HepG2 (cell line): ENCODE data around the gene TYMS. TPM values are rescaled to one million over a fixed set of nuclear protein-coding genes. Genes with fewer than 3 reads are reported as not detected.
A peak's percentile ranks its signal among the peaks of the same experiment; 100 is the strongest.

Experiments used
- FIP1L1 ChIP-seq: fragments of 200-400 bp; formaldehyde crosslinking; IDR thresholded peaks from 2 replicates; pipeline ENCODE4 v1.6.1; 2018; ENCODE audit warnings: low read depth, mild to moderate bottlenecking, low read length, moderate library complexity, borderline replicate concordance; ENCODE audit not compliant: insufficient read depth
- KLF15 ChIP-seq: sonication (generic); formaldehyde crosslinking; IDR thresholded peaks from 2 replicates; pipeline ENCODE4 v1.8.1; 2023; ENCODE audit warnings: borderline replicate concordance, mild to moderate bottlenecking, inconsistent platforms, missing genetic modification reagents, mixed read lengths
- MAFK ChIP-seq, 2 experiments: IDR thresholded peaks in 1 of 2; conservative IDR thresholded peaks in 1 of 2; 2 replicates each; pipeline ENCODE4 v1.6.1; 2011; ENCODE audit warnings: improper control_type of control experiment in 2 of 2, low read length in 2 of 2
- MTA3 ChIP-seq: sonication (generic); formaldehyde crosslinking; IDR thresholded peaks from 2 replicates; pipeline ENCODE4 v1.4.0; 2020; ENCODE audit warnings: missing genetic modification reagents
- NAIF1 ChIP-seq: sonication (generic); formaldehyde crosslinking; IDR thresholded peaks from 2 replicates; pipeline ENCODE4 v1.5.0; 2020; ENCODE audit warnings: mild to moderate bottlenecking, missing genetic modification reagents, borderline replicate concordance
- PITX1 ChIP-seq: sonication (generic); formaldehyde crosslinking; IDR thresholded peaks from 2 replicates; pipeline ENCODE4 v1.5.1; 2020; ENCODE audit warnings: mild to moderate bottlenecking, missing genetic modification reagents
- POLR2G ChIP-seq: fragments of 200-400 bp; formaldehyde crosslinking; IDR thresholded peaks from 2 replicates; pipeline ENCODE4 v1.6.1; 2018; ENCODE audit warnings: mild to moderate bottlenecking, low read depth, low read length, moderate library complexity
- REL ChIP-seq: sonication (generic); formaldehyde crosslinking; conservative IDR thresholded peaks from 2 replicates; pipeline ENCODE4 v1.8.0; 2022; ENCODE audit warnings: mild to moderate bottlenecking, missing genetic modification reagents, moderate library complexity
- SALL2 ChIP-seq: sonication (generic); formaldehyde crosslinking; IDR thresholded peaks from 2 replicates; pipeline ENCODE4 v1.8.1; 2023; ENCODE audit warnings: mild to moderate bottlenecking, missing genetic modification reagents, inconsistent platforms
- SP5 ChIP-seq: IDR thresholded peaks from 2 replicates; pipeline ENCODE4 v1.6.1; 2016; ENCODE audit warnings: low read depth, borderline replicate concordance
- ZBTB25 ChIP-seq: IDR thresholded peaks from 2 replicates; pipeline ENCODE4 v1.6.1; 2018; ENCODE audit warnings: missing genetic modification reagents
- ZFP36 ChIP-seq: fragments of 150-350 bp; IDR thresholded peaks from 2 replicates; pipeline ENCODE4 v1.6.1; 2018; ENCODE audit warnings: borderline replicate concordance, low read length, low read depth; ENCODE audit not compliant: partially characterized antibody
- ZNF230 ChIP-seq: sonication (generic); formaldehyde crosslinking; IDR thresholded peaks from 2 replicates; pipeline ENCODE4 v1.4.0; 2020; ENCODE audit warnings: mild to moderate bottlenecking, missing genetic modification reagents
- ZNF232 ChIP-seq: sonication (generic); formaldehyde crosslinking; IDR thresholded peaks from 2 replicates; pipeline ENCODE4 v1.4.0; 2020; ENCODE audit warnings: missing genetic modification reagents, borderline replicate concordance
- ZNF256 ChIP-seq: sonication (generic); formaldehyde crosslinking; conservative IDR thresholded peaks from 2 replicates; pipeline ENCODE4 v1.4.0; 2020; ENCODE audit warnings: missing genetic modification reagents
- ZNF292 ChIP-seq: sonication (generic); formaldehyde crosslinking; IDR thresholded peaks from 2 replicates; pipeline ENCODE4 v1.8.1; 2022; ENCODE audit warnings: mild to moderate bottlenecking, low read depth, missing genetic modification reagents, borderline replicate concordance
- ZNF441 ChIP-seq: sonication (generic); formaldehyde crosslinking; IDR thresholded peaks from 2 replicates; pipeline ENCODE4 v1.7.0; 2021; ENCODE audit warnings: missing genetic modification reagents, borderline replicate concordance
- ZNF589 ChIP-seq: sonication (generic); formaldehyde crosslinking; conservative IDR thresholded peaks from 2 replicates; pipeline ENCODE4 v1.8.0; 2022; ENCODE audit warnings: mild to moderate bottlenecking, moderate library complexity, missing genetic modification reagents
- ZNF598 ChIP-seq: sonication (generic); formaldehyde crosslinking; IDR thresholded peaks from 2 replicates; pipeline ENCODE4 v1.5.1; 2020; ENCODE audit warnings: mild to moderate bottlenecking, missing genetic modification reagents, borderline replicate concordance
- ZNF619 ChIP-seq: sonication (generic); formaldehyde crosslinking; IDR thresholded peaks from 2 replicates; pipeline ENCODE4 v1.4.0; 2020; ENCODE audit warnings: mild to moderate bottlenecking, missing genetic modification reagents
- ZNF878 ChIP-seq: sonication (generic); formaldehyde crosslinking; IDR thresholded peaks from 2 replicates; pipeline ENCODE4 v1.8.1; 2023; ENCODE audit warnings: mild to moderate bottlenecking, missing genetic modification reagents, moderate library complexity
- ZSCAN30 ChIP-seq: sonication (generic); formaldehyde crosslinking; IDR thresholded peaks from 2 replicates; pipeline ENCODE4 v1.5.0; 2020; ENCODE audit warnings: mild to moderate bottlenecking, missing genetic modification reagents
- polyA plus RNA-seq, 8 experiments: library from polyadenylated mRNA; depleted of rRNA in 3 of 8; stranded (reverse) in 7 of 8; unstranded in 1 of 8; fragments of >200 nt; fragmentation: Illumina TruSeq in 4 of 8; extraction: Trizol in 4 of 8; gene quantifications; 2 replicates each; pipeline versions ENCODE4 v1.2.1 to v1.2.3, GENCODE V29; 2011 to 2016; ENCODE audit warnings: low read depth in 4 of 8, missing spikeins in 1 of 8, mixed read lengths in 1 of 8; ENCODE audit not compliant: insufficient read depth in 1 of 8
- total RNA-seq, 5 experiments: library from RNA; depleted of rRNA; stranded (reverse); fragments of >200 nt; fragmentation: Illumina TruSeq; extraction: Trizol; gene quantifications; 2 replicates each; pipeline ENCODE4 v1.2.3, GENCODE V29; 2016; ENCODE audit warnings: low read depth in 1 of 5
- TF ChIP-seq, protein P1 (sequence below): sonication (generic); formaldehyde crosslinking; IDR thresholded peaks from 2 replicates; pipeline ENCODE4 v1.9.0; 2022; ENCODE audit warnings: missing genetic modification reagents, mild to moderate bottlenecking, borderline replicate concordance
- TF ChIP-seq, protein P2 (sequence below): sonication (generic); formaldehyde crosslinking; IDR thresholded peaks from 2 replicates; pipeline ENCODE4 v1.5.0; 2020; ENCODE audit warnings: mild to moderate bottlenecking, missing genetic modification reagents

Gene TYMS
- total and polyA plus RNA-seq, 2 of the 13 experiments (the other 11 are each of a cell fraction or from before 2014, with no cell fraction given): 80.1 to 106 TPM

DNA sequence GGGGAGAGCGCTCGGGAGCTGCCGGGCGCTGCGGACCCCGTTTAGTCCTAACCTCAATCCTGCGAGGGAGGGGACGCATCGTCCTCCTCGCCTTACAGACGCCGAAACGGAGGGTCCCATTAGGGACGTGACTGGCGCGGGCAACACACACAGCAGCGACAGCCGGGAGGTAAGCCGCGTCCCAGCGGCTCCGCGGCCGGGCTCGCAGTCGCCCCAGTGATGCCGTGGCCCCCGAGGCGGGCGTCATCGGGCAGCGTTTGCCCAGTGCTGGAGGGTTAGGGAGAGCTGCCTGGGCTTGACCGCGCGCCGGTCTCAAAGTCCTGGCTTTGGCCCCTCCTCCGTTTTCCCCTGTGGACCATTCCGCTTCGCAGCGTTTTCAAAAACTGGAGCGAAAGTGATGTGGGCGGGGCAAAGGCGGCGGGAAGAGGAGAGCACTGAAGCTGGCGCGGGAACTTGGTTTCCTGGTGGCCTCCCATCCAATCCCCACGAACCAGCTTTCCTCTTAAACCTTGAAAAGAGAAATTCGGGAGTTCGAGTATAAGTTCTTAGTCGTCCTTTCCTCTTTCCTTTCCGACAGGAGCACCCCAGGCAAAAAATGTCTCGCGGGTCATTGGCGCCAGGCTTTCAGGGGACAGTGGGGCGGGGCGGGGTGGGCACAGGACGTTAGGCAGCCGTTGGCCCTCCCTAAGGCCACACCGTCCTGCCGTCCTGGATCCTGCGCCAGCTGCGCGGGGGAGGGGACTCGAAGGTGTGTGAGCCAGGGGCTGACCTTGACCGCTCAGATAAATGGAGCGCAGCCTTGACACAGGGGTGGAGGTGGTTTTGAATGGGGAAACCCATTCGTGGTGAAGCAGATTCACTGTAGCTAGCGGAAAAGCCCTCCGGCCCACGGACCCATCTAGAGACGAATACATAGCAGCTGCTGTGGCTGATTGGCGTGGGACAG is 821 bp downstream of the TYMS start (continued):
- TF ChIP-seq POLR2G (peak; percentile 88), REL (CRISPR knock-in tag) (peak; percentile 2; the same call in 1 of the 2 replicates), ZNF589 (CRISPR knock-in tag) (peak; percentile 59; the same call in 1 of the 2 replicates), ZNF256 (CRISPR knock-in tag) (peak; percentile 53; the same call in 1 of the 2 replicates), ZSCAN30 (CRISPR knock-in tag) (peak; percentile 69; the same call in 1 of the 2 replicates), ZNF878 (CRISPR knock-in tag) (peak; percentile 95), SP5 (CRISPR knock-in tag) (peak; percentile 83), MAFK (conservative IDR thresholded peaks at IDR 0.05 in 1 of 2, IDR thresholded peaks at IDR 0.05 in 1 of 2; ENCODE audit: low read length in 2 of 2) (no peak), MTA3 (CRISPR knock-in tag) (no peak), NAIF1 (CRISPR knock-in tag) (peak; percentile 93), ZFP36 (no peak), ZNF598 (CRISPR knock-in tag) (no peak), ZBTB25 (CRISPR knock-in tag) (0 out of 2 replicates have a peak, but pooled peaks have one; percentile 9), ZNF441 (CRISPR knock-in tag) (no peak), FIP1L1 (no peak), ZNF230 (no peak), SALL2 (CRISPR knock-in tag) (no peak), PITX1 (CRISPR knock-in tag) (peak; percentile 59; the same call in 1 of the 2 replicates), ZNF232 (CRISPR knock-in tag) (no peak), KLF15 (CRISPR knock-in tag) (peak; percentile 30; the same call in 1 of the 2 replicates), ZNF292 (CRISPR knock-in tag) (0 out of 2 replicates have a peak, but pooled peaks have one; percentile 45), ZNF619 (CRISPR knock-in tag) (0 out of 2 replicates have a peak, but pooled peaks have one; percentile 28)
- TF ChIP-seq, protein P1, sequence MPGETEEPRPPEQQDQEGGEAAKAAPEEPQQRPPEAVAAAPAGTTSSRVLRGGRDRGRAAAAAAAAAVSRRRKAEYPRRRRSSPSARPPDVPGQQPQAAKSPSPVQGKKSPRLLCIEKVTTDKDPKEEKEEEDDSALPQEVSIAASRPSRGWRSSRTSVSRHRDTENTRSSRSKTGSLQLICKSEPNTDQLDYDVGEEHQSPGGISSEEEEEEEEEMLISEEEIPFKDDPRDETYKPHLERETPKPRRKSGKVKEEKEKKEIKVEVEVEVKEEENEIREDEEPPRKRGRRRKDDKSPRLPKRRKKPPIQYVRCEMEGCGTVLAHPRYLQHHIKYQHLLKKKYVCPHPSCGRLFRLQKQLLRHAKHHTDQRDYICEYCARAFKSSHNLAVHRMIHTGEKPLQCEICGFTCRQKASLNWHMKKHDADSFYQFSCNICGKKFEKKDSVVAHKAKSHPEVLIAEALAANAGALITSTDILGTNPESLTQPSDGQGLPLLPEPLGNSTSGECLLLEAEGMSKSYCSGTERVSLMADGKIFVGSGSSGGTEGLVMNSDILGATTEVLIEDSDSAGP: peak; percentile 78; the same call in 1 of the 2 replicates
- TF ChIP-seq, protein P2, sequence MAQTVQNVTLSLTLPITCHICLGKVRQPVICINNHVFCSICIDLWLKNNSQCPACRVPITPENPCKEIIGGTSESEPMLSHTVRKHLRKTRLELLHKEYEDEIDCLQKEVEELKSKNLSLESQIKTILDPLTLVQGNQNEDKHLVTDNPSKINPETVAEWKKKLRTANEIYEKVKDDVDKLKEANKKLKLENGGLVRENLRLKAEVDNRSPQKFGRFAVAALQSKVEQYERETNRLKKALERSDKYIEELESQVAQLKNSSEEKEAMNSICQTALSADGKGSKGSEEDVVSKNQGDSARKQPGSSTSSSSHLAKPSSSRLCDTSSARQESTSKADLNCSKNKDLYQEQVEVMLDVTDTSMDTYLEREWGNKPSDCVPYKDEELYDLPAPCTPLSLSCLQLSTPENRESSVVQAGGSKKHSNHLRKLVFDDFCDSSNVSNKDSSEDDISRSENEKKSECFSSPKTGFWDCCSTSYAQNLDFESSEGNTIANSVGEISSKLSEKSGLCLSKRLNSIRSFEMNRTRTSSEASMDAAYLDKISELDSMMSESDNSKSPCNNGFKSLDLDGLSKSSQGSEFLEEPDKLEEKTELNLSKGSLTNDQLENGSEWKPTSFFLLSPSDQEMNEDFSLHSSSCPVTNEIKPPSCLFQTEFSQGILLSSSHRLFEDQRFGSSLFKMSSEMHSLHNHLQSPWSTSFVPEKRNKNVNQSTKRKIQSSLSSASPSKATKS (CRISPR knock-in tag): 0 out of 2 replicates have a peak, but pooled peaks have one; percentile 66
